Prostate gland (tissue), 2 donors: ENCODE data around the gene STARD6.

ENCODE experiments used
- POLR2AphosphoS5 ChIP-seq: sonication (generic); formaldehyde crosslinking; IDR thresholded peaks from one replicate; pipeline ENCODE4 v1.6.1; 2017; ENCODE audit warnings: antibody characterized with exemption
- TF ChIP-seq, protein P1 (sequence below), 4 experiments: fragments of 200-600 bp in 2 of 4; fragments of 450-650 bp in 2 of 4; sonication (generic) in 2 of 4; IDR thresholded peaks; 1 replicate in 3 of 4; 2 replicates in 1 of 4; pipeline ENCODE4 v1.5.1; 2016 to 2019; ENCODE audit warnings: antibody characterized with exemption in 4 of 4, mild to moderate bottlenecking in 2 of 4, moderate library complexity in 2 of 4

DNA sequence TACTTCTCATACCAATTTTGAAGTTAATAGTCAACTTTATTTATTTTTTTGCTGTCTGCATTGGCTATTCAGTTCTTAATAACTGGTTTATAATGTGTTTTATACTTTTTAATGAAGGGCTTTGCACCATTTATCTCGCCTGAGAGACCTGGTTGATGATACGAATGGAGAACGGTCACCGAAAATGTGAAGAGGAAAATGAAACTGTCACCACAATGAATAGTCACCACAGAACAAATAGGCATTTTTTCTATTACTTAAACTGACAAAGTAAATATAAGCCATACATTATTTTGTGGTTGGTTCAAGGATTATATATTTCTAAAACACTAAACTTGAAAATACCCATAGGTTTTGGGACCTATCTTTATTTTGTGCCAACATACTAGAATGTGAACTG lies 20.4 kb upstream of the STARD6 start:
- TF ChIP-seq, protein P1, sequence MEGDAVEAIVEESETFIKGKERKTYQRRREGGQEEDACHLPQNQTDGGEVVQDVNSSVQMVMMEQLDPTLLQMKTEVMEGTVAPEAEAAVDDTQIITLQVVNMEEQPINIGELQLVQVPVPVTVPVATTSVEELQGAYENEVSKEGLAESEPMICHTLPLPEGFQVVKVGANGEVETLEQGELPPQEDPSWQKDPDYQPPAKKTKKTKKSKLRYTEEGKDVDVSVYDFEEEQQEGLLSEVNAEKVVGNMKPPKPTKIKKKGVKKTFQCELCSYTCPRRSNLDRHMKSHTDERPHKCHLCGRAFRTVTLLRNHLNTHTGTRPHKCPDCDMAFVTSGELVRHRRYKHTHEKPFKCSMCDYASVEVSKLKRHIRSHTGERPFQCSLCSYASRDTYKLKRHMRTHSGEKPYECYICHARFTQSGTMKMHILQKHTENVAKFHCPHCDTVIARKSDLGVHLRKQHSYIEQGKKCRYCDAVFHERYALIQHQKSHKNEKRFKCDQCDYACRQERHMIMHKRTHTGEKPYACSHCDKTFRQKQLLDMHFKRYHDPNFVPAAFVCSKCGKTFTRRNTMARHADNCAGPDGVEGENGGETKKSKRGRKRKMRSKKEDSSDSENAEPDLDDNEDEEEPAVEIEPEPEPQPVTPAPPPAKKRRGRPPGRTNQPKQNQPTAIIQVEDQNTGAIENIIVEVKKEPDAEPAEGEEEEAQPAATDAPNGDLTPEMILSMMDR (IDR thresholded peaks at IDR 0.05), result no peak
- TF ChIP-seq POLR2AphosphoS5, result no peak
